Hepatocyte (in vitro differentiated cells): ENCODE measurements around the gene PAPPA2.

Experiments
- EZH2 ChIP-seq: fragments of 200-600 bp; sonication (generic); IDR thresholded peaks from 2 replicates; pipeline ENCODE4 v1.6.1; 2016; ENCODE audit warnings: antibody characterized with exemption, mild to moderate bottlenecking, borderline replicate concordance
- EZH2phosphoT487 ChIP-seq: fragments of 200-600 bp; sonication (generic); IDR thresholded peaks from one replicate; pipeline ENCODE4 v1.6.1; 2018; ENCODE audit warnings: antibody characterized with exemption, mild to moderate bottlenecking, low read depth, moderate library complexity; ENCODE audit not compliant: unreplicated experiment, severe bottlenecking
- TF ChIP-seq, protein P1 (sequence below): fragments of 200-600 bp; sonication (generic); IDR thresholded peaks from 2 replicates; pipeline ENCODE4 v1.5.1; 2016; ENCODE audit warnings: antibody characterized with exemption, mild to moderate bottlenecking; ENCODE audit not compliant: poor library complexity

DNA sequence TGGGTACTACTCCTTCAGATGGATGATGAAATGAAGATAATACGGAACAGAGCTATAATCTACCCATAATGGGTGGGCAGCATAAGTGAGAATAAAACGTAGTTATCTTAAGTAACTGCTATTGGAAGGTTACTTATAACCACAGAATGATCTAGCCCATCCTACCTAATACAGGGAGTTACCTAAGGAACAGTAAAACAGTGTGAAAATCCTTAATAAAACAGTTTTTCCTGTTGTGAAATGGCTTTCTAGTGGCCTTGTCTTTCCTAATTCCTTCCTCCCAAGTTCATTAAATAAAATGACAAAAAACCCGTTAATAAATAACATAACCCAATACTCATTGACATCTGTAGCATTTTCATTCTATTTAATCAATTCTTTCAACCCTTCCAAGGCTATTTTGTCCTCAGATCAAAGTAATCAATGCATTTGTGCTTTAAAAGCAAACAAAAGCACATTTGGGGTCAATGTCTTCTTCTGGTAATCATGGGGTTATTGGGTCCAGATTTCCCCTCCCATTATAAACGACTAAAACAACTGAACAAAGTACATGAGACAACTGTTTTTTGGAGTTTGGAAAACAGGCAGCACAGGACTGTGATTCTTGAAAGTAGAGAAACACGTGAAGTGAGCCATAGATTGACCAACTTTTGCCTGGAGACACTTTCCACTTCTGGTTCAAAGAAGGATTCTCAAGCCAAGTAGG lies 42.0 kb downstream of the PAPPA2 start:
- TF ChIP-seq EZH2, result no peak
- TF ChIP-seq, protein P1, sequence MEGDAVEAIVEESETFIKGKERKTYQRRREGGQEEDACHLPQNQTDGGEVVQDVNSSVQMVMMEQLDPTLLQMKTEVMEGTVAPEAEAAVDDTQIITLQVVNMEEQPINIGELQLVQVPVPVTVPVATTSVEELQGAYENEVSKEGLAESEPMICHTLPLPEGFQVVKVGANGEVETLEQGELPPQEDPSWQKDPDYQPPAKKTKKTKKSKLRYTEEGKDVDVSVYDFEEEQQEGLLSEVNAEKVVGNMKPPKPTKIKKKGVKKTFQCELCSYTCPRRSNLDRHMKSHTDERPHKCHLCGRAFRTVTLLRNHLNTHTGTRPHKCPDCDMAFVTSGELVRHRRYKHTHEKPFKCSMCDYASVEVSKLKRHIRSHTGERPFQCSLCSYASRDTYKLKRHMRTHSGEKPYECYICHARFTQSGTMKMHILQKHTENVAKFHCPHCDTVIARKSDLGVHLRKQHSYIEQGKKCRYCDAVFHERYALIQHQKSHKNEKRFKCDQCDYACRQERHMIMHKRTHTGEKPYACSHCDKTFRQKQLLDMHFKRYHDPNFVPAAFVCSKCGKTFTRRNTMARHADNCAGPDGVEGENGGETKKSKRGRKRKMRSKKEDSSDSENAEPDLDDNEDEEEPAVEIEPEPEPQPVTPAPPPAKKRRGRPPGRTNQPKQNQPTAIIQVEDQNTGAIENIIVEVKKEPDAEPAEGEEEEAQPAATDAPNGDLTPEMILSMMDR, result no peak
- TF ChIP-seq EZH2phosphoT487, result no peak
